ENCODE data around the gene IL13. TPM values are rescaled to one million over a fixed set of nuclear protein-coding genes. Genes with fewer than 3 reads are reported as not detected.

The IL13 gene
- total RNA-seq, 2 experiments from 2014 or later, result 0.44 to 0.72 TPM

GRCh38 chr5:132663771-132664695, 6.1 kb downstream of the IL13 start:
- Mint-ChIP-seq H3K27me3 (peaks cover 3% of the 10 kb centered on the region), H3K36me3 (no peaks in the 10 kb centered on the region), H3K4me1 (peaks cover 24% of the 10 kb centered on the region), H3K27ac (no peak overlapping the region), H3K9me3 (no peaks in the 10 kb centered on the region), H3K4me3 (no peak overlapping the region)
- DNase-seq, result no peak

- DNase-seq, result no peak
- Mint-ChIP-seq H3K4me1 (peaks cover 24% of the 10 kb centered on the region), H3K4me3 (no peak overlapping the region), H3K9me3 (no peaks in the 10 kb centered on the region), H3K27me3 (peaks cover 3% of the 10 kb centered on the region), H3K27ac (no peak overlapping the region), H3K36me3 (no peaks in the 10 kb centered on the region)
Measured at GRCh38 chr5:132664696-132665209, 6.8 kb downstream of the IL13 start.

GRCh38 chr5:132665574-132666080, 7.7 kb downstream of the IL13 start:
- Mint-ChIP-seq H3K27me3 (peaks cover 3% of the 10 kb centered on the region), H3K9me3 (no peaks in the 10 kb centered on the region), H3K4me1 (peaks cover 20% of the 10 kb centered on the region), H3K27ac (no peak overlapping the region), H3K36me3 (no peaks in the 10 kb centered on the region), H3K4me3 (no peak overlapping the region)
- DNase-seq, result no peak

- H3K4me1 Mint-ChIP-seq, result peaks cover 14% of the 10 kb centered on the region
- no peak overlapping the region for H3K27ac Mint-ChIP-seq
- no peak for DNase-seq
- H3K27me3 Mint-ChIP-seq, result peaks cover 3% of the 10 kb centered on the region
- H3K4me3 Mint-ChIP-seq, result no peak overlapping the region
- H3K9me3 Mint-ChIP-seq, result no peaks in the 10 kb centered on the region
- H3K36me3 Mint-ChIP-seq, result no peaks in the 10 kb centered on the region
Measured at GRCh38 chr5:132666310-132667123, 8.5 kb downstream of the IL13 start.

- H3K36me3 Mint-ChIP-seq, result no peaks in the 10 kb centered on the region
- no peak overlapping the region for H3K4me3 Mint-ChIP-seq
- peaks cover 8% of the 10 kb centered on the region for H3K4me1 Mint-ChIP-seq
- no peaks in the 10 kb centered on the region for H3K9me3 Mint-ChIP-seq
- no peak overlapping the region for H3K27ac Mint-ChIP-seq
- H3K27me3 Mint-ChIP-seq, result peaks cover 3% of the 10 kb centered on the region
- no peak for DNase-seq
Measured at GRCh38 chr5:132667309-132667708, 9.3 kb downstream of the IL13 start.

GRCh38 chr5:132667761-132668705, 10.1 kb downstream of the IL13 start:
- Mint-ChIP-seq H3K4me1 (peaks cover 6% of the 10 kb centered on the region), H3K27ac (no peak overlapping the region), H3K9me3 (no peaks in the 10 kb centered on the region), H3K4me3 (no peak overlapping the region), H3K27me3 (peaks cover 3% of the 10 kb centered on the region), H3K36me3 (no peaks in the 10 kb centered on the region)
- no peak for DNase-seq

- H3K9me3 Mint-ChIP-seq, result no peaks in the 10 kb centered on the region
- no peak for DNase-seq
- H3K4me1 Mint-ChIP-seq, result peaks cover 4% of the 10 kb centered on the region
- H3K27me3 Mint-ChIP-seq, result peaks cover 3% of the 10 kb centered on the region
- no peaks in the 10 kb centered on the region for H3K36me3 Mint-ChIP-seq
- no peak overlapping the region for H3K27ac Mint-ChIP-seq
- no peak overlapping the region for H3K4me3 Mint-ChIP-seq
Measured at GRCh38 chr5:132668706-132669454, 10.9 kb downstream of the IL13 start.

- no peaks in the 10 kb centered on the region for H3K9me3 Mint-ChIP-seq
- H3K4me3 Mint-ChIP-seq, result no peak overlapping the region
- DNase-seq, result no peak
- peaks cover 7% of the 10 kb centered on the region for H3K4me1 Mint-ChIP-seq
- no peaks in the 10 kb centered on the region for H3K36me3 Mint-ChIP-seq
- H3K27ac Mint-ChIP-seq, result no peak overlapping the region
- H3K27me3 Mint-ChIP-seq, result peaks cover 3% of the 10 kb centered on the region
Measured at GRCh38 chr5:132669455-132669820, 11.5 kb downstream of the IL13 start.

- H3K4me1 Mint-ChIP-seq, result peaks cover 12% of the 10 kb centered on the region
- no peaks in the 10 kb centered on the region for H3K36me3 Mint-ChIP-seq
- H3K9me3 Mint-ChIP-seq, result no peaks in the 10 kb centered on the region
- DNase-seq, result no peak
- no peak overlapping the region for H3K4me3 Mint-ChIP-seq
- H3K27ac Mint-ChIP-seq, result no peak overlapping the region
- H3K27me3 Mint-ChIP-seq, result peaks cover 3% of the 10 kb centered on the region
Measured at GRCh38 chr5:132669966-132670882, 12.3 kb downstream of the IL13 start.

- no peak overlapping the region for H3K4me3 Mint-ChIP-seq
- no peaks in the 10 kb centered on the region for H3K36me3 Mint-ChIP-seq
- peaks cover 3% of the 10 kb centered on the region for H3K27me3 Mint-ChIP-seq
- H3K9me3 Mint-ChIP-seq, result no peaks in the 10 kb centered on the region
- H3K4me1 Mint-ChIP-seq, result peaks cover 15% of the 10 kb centered on the region
- no peak for DNase-seq
- H3K27ac Mint-ChIP-seq, result no peak overlapping the region
Measured at GRCh38 chr5:132671000-132671399, 13.0 kb downstream of the IL13 start.

- H3K27ac Mint-ChIP-seq, result no peak overlapping the region
- H3K9me3 Mint-ChIP-seq, result no peaks in the 10 kb centered on the region
- H3K4me1 Mint-ChIP-seq, result peaks cover 20% of the 10 kb centered on the region
- DNase-seq, result no peak
- no peak overlapping the region for H3K4me3 Mint-ChIP-seq
- H3K36me3 Mint-ChIP-seq, result no peaks in the 10 kb centered on the region
- H3K27me3 Mint-ChIP-seq, result no peaks in the 10 kb centered on the region
Measured at GRCh38 chr5:132673488-132673887, 15.5 kb downstream of the IL13 start.

GRCh38 chr5:132673939-132674630, 16.1 kb downstream of the IL13 start, which contains the start of gene IL4:
Gene IL4, plus strand, starts transcription at chr5:132673989. Its CDS starts 62 bp downstream, at chr5:132674051.
- H3K27ac Mint-ChIP-seq, result no peak within 1 kb of the TSS
- no peak for DNase-seq
- no peaks in the 10 kb centered on the region for H3K9me3 Mint-ChIP-seq
- H3K27me3 Mint-ChIP-seq, result no peaks in the 10 kb centered on the region
- no peak within 1 kb of the TSS for H3K4me3 Mint-ChIP-seq
- H3K36me3 Mint-ChIP-seq, result no peaks in the 10 kb centered on the region
- H3K4me1 Mint-ChIP-seq, result peaks cover 20% of the 10 kb centered on the region
